CD4-positive, alpha-beta T cell (primary cell): ENCODE data around the gene MCTP2. TPM values are rescaled to one million over a fixed set of nuclear protein-coding genes. Genes with fewer than 3 reads are reported as not detected.

Experiments
- ATAC-seq: fragments of 200-7000 bp; cut with Tn5 transposase; one replicate; pipeline ENCODE4 v1.10.0; 2022; ENCODE audit warnings: mild to moderate bottlenecking; ENCODE audit not compliant: poor library complexity
- CTCF ChIA-PET: fragments of 350-600 bp; sonication (Branson Sonifier 250); formaldehyde crosslinking; loops from one replicate; lab custom pipeline; 2021; ENCODE audit warnings: antibody characterized with exemption, inconsistent platforms; lab: Charles Lee
- POLR2A ChIA-PET: fragments of 350-600 bp; sonication (Branson Sonifier 250); formaldehyde crosslinking; loops from one replicate; lab custom pipeline; 2021; ENCODE audit warnings: antibody characterized with exemption, inconsistent platforms; lab: Charles Lee
- DNase-seq, 14 experiments: peaks; one replicate each; pipeline ENCODE4 v3.0.0-alpha.2; 2013 to 2020; ENCODE audit warnings: mixed read lengths in 2 of 14
- H3K27ac ChIP-seq, 2 donors: one replicate each; pipeline versions ENCODE4 v1.5.1 to v1.7.0; 2013; ENCODE audit warnings: low read length in 2 of 2, low read depth in 1 of 2, mild to moderate bottlenecking in 1 of 2
- H3K27me3 ChIP-seq, 2 experiments: 1 replicate in 1 of 2; 2 replicates in 1 of 2; pipeline versions ENCODE4 v1.6.1 to v1.7.0; 2013; ENCODE audit warnings: low read length in 2 of 2, control low read depth in 1 of 2, mild to moderate bottlenecking in 1 of 2, moderate library complexity in 1 of 2; ENCODE audit not compliant: insufficient read depth in 2 of 2, control insufficient read depth in 1 of 2
- H3K36me3 ChIP-seq: one replicate; pipeline ENCODE4 v1.6.1; 2013; ENCODE audit warnings: low read length, control low read depth; ENCODE audit not compliant: insufficient read depth
- H3K4me1 ChIP-seq: one replicate; pipeline ENCODE4 v1.6.1; 2013; ENCODE audit warnings: low read length, control low read depth; ENCODE audit not compliant: insufficient read depth
- H3K4me3 ChIP-seq: one replicate; pipeline ENCODE4 v1.5.1; 2013; ENCODE audit warnings: mild to moderate bottlenecking, low read length, moderate library complexity
- H3K9me3 ChIP-seq, 2 experiments: 1 replicate in 1 of 2; 2 replicates in 1 of 2; pipeline versions ENCODE4 v1.6.1 to v1.7.0; 2013; ENCODE audit warnings: low read length in 2 of 2, mild to moderate bottlenecking in 2 of 2, control low read depth in 1 of 2, moderate library complexity in 1 of 2; ENCODE audit not compliant: control insufficient read depth in 1 of 2, insufficient read depth in 1 of 2
- H3K27ac Mint-ChIP-seq: one replicate; pipeline ENCODE4 v1.8.0; 2020; ENCODE audit warnings: mixed read lengths
- H3K27me3 Mint-ChIP-seq: one replicate; pipeline ENCODE4 v1.8.0; 2021; ENCODE audit warnings: mixed read lengths
- H3K36me3 Mint-ChIP-seq: one replicate; pipeline ENCODE4 v1.8.0; 2021; ENCODE audit warnings: low read depth, mixed read lengths
- H3K4me1 Mint-ChIP-seq: one replicate; pipeline ENCODE4 v1.8.0; 2021; ENCODE audit warnings: low read depth, mixed read lengths
- H3K4me3 Mint-ChIP-seq: one replicate; pipeline ENCODE4 v1.8.0; 2020; ENCODE audit warnings: mild to moderate bottlenecking, mixed read lengths
- H3K9me3 Mint-ChIP-seq: one replicate; pipeline ENCODE4 v1.8.0; 2020; ENCODE audit warnings: mixed read lengths
- intact Hi-C, 2 experiments: fragments of 100-400 bp; cut with DNase I in 1 of 2; cut with micrococcal nuclease in 1 of 2; formaldehyde crosslinking; loops; one replicate each; pipeline versions ENCODE4 v1.15.1 to v1.9.0; 2023 to 2025; cut with DNase I, micrococcal nuclease
- total RNA-seq, 174 experiments: library from RNA in 2 of 174; stranded (reverse) in 2 of 174; gene quantifications; one replicate each; pipeline ENCODE4 v1.2.3 and lab custom pipeline; 2021 to 2026
- TF ChIP-seq, protein P1 (sequence below): fragments of 200-600 bp; IDR thresholded peaks from one replicate; pipeline ENCODE4 v1.8.0; 2022; ENCODE audit warnings: antibody characterized with exemption, mild to moderate bottlenecking

MCTP2 gene
- total RNA-seq, 2 experiments from 2014 or later = 8.0 to 10.8 TPM

DNA sequence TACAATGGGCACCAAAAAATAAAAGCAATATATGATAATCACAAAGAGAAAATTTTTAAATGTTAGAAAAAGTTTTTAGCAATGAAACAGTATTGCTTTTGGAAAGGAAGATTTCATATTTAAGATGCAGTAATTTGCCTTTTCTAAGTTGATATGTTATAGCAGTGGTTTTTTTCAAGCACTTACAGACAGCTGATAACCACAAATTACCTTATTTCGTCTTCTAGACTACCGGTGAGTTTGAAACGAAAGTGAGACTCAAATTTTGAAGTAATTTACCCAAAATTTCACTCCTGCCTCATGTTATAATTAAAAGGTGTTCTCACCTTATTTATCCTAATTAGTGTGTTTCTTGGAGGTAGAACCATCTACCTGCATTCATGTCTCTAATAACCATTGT, 207.8 kb downstream of the MCTP2 start:
- H3K36me3 Mint-ChIP-seq = peaks cover 26% of the 10 kb centered on the region
- H3K4me1 ChIP-seq = no peaks in the 10 kb centered on the region
- no peaks in the 10 kb centered on the region for H3K27me3 Mint-ChIP-seq
- no peaks in the 10 kb centered on the region for H3K36me3 ChIP-seq
- ChIA-PET CTCF (no interaction called here), POLR2A (no interaction called here)
- no peak overlapping the region for H3K4me3 Mint-ChIP-seq
- H3K9me3 Mint-ChIP-seq = no peaks in the 10 kb centered on the region
- H3K27me3 ChIP-seq = no peaks in the 10 kb centered on the region
- DNase-seq = no peak
- H3K9me3 ChIP-seq = no peaks in the 10 kb centered on the region
- intact Hi-C loops = loop anchor here in 1 of 2 experiments (10.0 kb wide), 1 partner anchor 64 kb away; no protein-coding TSS in a partner anchor
- TF ChIP-seq, protein P1, sequence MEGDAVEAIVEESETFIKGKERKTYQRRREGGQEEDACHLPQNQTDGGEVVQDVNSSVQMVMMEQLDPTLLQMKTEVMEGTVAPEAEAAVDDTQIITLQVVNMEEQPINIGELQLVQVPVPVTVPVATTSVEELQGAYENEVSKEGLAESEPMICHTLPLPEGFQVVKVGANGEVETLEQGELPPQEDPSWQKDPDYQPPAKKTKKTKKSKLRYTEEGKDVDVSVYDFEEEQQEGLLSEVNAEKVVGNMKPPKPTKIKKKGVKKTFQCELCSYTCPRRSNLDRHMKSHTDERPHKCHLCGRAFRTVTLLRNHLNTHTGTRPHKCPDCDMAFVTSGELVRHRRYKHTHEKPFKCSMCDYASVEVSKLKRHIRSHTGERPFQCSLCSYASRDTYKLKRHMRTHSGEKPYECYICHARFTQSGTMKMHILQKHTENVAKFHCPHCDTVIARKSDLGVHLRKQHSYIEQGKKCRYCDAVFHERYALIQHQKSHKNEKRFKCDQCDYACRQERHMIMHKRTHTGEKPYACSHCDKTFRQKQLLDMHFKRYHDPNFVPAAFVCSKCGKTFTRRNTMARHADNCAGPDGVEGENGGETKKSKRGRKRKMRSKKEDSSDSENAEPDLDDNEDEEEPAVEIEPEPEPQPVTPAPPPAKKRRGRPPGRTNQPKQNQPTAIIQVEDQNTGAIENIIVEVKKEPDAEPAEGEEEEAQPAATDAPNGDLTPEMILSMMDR = no peak
- ATAC-seq = no peak
- H3K4me1 Mint-ChIP-seq = no peaks in the 10 kb centered on the region
- no peak overlapping the region for H3K27ac ChIP-seq
- H3K27ac Mint-ChIP-seq = no peak overlapping the region
- no peak overlapping the region for H3K4me3 ChIP-seq

DNA sequence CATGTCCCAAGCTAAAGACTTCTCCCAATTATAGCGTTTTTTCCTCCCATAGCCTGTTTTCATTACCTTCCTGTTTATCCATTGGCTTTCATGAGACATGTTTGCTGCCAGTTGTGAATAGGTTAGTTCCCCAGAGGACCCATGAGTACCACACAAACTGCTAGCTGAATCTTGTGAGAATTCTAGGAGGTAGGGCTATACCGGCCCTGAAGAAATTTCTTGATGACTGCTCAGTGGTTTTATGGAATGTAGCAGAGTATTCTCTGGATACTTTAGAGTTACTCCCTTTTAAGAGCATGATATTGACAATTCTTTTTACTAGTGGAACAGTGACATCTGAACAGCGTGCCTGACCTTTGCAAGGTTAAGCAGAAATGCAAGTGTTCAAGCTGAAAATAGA, 210.4 kb downstream of the MCTP2 start:
- Mint-ChIP-seq H3K4me3 (no peak overlapping the region), H3K9me3 (no peaks in the 10 kb centered on the region), H3K27ac (no peak overlapping the region), H3K36me3 (peaks cover 31% of the 10 kb centered on the region), H3K27me3 (no peaks in the 10 kb centered on the region), H3K4me1 (no peaks in the 10 kb centered on the region)
- Histone ChIP-seq H3K27ac (no peak overlapping the region), H3K9me3 (no peaks in the 10 kb centered on the region), H3K36me3 (no peaks in the 10 kb centered on the region), H3K27me3 (no peaks in the 10 kb centered on the region), H3K4me1 (no peaks in the 10 kb centered on the region), H3K4me3 (no peak overlapping the region)
- TF ChIP-seq, protein P1 = no peak
- intact Hi-C loops = no loop called here
- DNase-seq (no peak), ATAC-seq (no peak)
- ChIA-PET CTCF (interaction anchor here (0.6 kb wide), 1 partner anchor 261 kb away, joined by 3 read pairs; no protein-coding TSS in a partner anchor), POLR2A (no interaction called here)

DNA sequence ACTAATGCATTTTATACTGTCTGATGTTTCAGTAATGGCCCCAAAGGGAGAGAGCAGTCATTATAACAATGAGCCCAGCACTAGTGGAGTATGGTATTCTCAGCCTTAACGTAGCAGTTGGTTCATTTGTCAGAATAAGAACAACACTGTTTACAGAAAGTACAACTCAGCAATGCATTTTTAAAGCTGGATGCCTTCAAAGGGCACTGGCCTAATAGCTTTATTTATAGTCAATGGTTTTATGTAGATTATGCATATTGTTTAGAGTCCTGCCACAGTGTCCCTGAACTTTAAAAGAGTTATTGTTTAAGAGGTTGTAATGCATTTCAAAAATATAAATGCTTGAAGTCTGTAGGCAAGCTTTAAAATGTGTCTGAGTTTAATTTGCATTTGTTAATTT, 211.1 kb downstream of the MCTP2 start:
- Mint-ChIP-seq H3K4me3 (no peak overlapping the region), H3K27ac (no peak overlapping the region), H3K36me3 (peaks cover 31% of the 10 kb centered on the region), H3K27me3 (no peaks in the 10 kb centered on the region), H3K4me1 (no peaks in the 10 kb centered on the region), H3K9me3 (no peaks in the 10 kb centered on the region)
- Histone ChIP-seq H3K36me3 (no peaks in the 10 kb centered on the region), H3K4me3 (no peak overlapping the region), H3K27me3 (no peaks in the 10 kb centered on the region), H3K9me3 (no peaks in the 10 kb centered on the region), H3K4me1 (no peaks in the 10 kb centered on the region), H3K27ac (no peak overlapping the region)
- TF ChIP-seq, protein P1 = no peak
- POLR2A ChIA-PET = no interaction called here
- DNase-seq (no peak), ATAC-seq (no peak)
- CTCF ChIA-PET = no interaction called here
- intact Hi-C loops = no loop called here
